NCI-H748 treated with DMSO at 0.1 percent for 48 hours (cell line): ENCODE results near the gene PTPRN2.
"Not testable (repeated sequence)": the region's sequence is repeated elsewhere in the genome, so short reads cannot be mapped to it uniquely, and the experiment has no call there.

Experiments
- DNase-seq: peaks from one replicate; lab custom pipeline; 2025; lab: John Stamatoyannopoulos, UW

Gene PTPRN2

DNA sequence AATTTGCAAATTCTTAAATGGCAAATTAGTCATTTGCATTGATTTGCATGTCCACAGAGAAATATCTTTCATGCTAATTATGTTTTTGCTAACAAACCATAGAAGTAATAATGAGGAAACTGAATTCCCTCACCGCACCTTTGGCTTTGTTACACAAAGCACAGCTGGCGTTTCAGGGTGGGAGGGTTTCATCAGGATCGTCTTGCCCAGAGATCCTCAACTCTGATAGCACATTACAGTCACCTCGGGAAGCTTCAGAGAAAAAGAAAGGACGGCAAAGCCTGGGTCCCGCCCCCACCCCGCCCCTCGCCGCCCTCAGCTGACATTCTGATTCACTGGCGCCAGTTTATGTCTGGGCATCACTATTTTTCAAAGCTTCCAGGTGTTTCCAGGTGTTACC is 119.4 kb downstream of the PTPRN2 start:
- no peak for DNase-seq

DNA sequence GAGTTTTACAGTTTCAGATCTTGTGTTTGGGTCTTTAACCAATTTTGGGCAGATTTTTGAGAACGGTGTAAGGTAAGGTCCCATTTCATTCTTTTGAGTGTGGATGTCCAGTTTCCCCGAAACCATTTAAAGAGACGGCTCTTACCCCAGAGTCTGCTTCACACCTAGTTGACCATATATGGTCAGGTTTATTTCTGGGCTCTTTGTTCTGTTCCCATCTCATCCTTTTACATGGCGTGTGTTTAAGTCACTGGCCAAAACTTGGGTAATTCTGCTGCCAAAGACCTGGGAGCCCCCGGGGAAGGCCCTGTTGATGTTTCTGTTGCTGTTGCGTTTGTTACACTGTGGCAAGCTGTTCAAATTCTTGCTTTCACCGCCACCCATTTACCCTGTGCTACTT is 120.1 kb downstream of the PTPRN2 start:
- DNase-seq = no peak

DNA sequence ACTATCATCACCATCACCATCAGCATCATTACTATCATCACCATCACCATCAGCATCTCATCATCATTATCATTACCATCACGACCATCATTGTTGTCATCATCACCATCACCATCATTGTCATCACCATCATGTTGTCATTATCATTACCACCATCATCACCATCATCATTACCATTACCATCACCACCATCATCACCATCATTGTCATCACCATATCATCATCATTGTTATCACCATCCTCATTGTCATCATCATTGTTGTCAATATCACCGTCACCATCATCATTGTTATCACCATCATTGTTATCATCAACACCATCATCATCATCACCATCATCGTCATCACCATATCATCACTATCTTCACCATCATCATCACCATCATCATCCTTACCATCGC is 124.3 kb downstream of the PTPRN2 start:
- DNase-seq = no peak

DNA sequence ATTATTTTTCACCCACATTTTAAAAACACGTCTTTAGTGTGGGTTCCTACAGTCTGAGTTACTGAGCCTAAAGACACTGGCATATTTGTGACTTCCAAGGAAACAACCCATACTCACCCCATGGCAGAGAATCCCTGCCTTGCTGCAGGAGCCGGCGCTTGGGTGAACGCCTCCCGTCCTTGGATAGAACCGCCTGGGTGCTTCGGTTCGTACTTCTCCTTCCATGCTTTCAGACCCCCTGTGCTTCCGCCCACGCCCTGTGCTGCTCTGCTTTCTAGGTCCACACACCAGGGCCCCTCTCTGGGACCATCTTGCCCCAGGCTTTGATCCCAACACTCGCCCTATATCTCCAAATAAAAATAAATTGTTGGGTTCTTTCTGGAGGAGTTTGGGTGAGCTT is 125.8 kb downstream of the PTPRN2 start:
- no peak for DNase-seq

DNA sequence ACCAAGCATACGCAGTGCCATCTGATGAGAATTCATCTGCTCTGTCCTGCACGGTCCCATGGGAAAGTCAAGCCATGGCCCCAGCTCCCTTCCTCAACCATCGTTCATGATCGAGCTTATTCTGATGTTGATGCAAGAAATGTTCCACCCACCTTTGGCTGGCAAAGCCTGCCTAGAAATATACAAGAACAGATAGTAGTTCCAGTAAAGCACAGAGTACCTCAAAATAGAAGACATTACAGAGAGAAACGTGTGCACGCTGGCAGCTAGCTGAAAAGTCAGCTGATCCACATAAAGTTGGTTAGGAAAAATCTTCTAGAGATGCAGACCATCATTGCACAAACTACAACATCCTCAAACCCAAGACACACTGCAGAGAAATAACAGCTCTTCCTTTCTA is 127.0 kb downstream of the PTPRN2 start:
- no peak for DNase-seq

DNA sequence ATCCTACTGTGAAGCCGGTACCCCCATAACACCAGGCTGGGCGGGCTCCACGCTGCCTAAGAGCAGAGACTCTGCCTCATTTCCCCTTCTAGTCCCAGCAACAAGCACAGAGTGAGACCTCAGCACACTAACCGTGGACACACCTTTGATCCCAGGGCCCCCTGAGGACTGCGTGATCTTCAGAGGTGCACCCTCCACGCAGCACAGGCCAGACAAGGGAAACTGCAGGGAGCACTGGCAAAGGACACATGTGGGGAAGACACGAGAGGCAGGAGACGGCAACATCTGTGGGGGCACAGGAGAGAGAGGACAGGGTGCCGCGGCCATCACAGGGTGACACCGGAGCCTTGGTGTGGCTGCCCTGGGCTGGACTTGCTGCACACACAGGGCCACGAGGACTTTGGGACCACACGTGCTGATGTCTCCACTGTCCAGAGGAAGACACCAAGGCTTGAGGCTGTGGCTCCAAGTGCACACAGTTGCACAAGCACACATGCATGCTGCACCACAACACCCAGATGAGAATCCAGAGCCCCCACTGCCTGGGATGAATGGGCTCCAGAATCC is 128.8 kb downstream of the PTPRN2 start:
- DNase-seq = no peak

DNA sequence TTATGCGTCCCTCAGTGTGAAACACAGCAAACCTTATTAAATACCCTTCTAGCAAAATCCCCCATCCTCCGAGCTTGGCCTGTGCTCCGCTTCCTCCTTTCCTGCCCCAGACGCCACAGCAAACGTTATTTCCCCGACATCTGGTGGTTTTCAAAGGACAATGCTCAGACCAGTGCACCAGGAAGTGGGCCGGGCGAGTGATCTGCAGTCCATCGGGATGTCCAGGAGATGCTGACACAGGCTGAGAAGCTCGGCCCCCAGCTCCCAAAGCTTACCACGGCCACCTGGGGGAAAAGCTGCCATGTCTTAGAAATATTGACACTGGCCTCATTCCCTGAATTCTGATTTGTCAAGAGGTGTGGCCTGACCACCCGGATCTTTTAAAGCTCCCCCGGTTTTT is 129.5 kb downstream of the PTPRN2 start:
- no peak for DNase-seq

DNA sequence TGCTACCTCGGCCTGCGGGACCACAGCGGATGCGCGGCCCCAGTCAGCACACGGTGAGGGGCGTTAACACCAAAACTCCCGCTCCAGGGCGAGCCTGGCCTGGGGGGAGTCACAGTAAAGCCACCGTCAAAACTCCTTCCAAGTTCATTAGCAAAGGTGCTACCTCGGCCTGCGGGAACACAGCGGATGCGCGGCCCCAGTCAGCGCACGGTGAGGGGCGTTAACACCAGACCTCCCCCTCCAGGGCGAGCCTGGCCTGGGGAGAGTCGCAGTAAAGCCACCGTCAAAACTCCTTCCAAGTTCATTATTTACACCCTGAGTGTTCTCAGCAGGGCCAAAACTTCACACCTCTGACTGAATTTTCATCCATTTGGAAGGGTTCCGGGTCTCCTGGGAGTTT is 130.0 kb downstream of the PTPRN2 start:
- not testable (repeated sequence) for DNase-seq

DNA sequence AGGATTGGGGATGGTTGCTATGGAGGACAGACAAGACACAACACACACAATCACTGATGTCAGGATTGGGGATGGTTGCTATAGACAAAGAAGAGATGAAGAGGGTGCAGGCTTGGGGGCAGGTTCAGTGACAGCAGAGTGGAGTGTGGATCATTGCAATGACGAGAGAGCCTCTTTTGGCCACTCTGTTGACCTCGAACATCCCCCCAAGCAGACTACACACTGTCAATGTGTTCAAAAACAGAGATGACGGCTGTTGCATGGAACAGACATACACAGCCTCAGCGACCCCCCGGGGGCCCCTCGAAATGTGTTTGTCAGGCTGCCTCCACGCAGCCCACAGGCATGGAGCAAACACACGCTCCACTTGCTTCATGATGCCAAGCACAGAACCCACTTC is 133.0 kb downstream of the PTPRN2 start:
- DNase-seq = no peak

DNA sequence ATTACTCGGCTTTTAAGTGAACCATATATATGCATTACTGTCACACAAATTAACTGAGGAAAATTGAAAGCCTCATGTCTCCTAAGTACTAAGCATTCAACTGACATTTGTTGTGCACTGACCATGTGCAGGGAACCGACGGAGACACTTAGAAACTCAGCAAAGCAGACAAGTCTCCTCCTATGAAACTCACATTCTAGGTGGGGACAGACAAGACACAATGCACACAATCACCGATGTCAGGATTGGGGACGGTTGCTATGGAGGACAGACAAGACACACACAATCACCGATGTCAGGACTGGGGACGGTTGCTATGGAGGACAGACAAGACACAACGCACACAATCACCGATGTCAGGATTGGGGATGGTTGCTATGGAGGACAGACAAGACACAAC is 134.0 kb downstream of the PTPRN2 start:
- DNase-seq = peak; percentile 11

DNA sequence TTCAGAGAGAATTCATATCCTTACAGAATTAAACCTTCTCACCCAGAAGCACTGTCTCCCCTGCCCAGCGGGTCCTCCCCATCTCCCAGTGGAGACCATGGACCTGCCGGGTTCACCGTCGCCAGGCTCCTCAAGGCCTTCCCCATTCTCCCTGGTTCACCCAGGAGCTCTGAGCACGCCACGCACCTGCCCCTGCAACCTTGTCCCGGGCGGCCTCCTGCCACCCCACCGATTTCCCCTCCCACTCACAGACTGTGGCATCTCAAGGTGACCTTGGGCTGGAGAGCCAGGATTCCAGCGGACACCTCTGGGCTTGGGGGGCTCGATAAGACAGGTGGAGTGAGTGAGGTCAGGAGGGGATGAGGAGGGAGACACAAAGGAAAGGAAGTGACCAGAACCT is 135.3 kb downstream of the PTPRN2 start:
- no peak for DNase-seq

DNA sequence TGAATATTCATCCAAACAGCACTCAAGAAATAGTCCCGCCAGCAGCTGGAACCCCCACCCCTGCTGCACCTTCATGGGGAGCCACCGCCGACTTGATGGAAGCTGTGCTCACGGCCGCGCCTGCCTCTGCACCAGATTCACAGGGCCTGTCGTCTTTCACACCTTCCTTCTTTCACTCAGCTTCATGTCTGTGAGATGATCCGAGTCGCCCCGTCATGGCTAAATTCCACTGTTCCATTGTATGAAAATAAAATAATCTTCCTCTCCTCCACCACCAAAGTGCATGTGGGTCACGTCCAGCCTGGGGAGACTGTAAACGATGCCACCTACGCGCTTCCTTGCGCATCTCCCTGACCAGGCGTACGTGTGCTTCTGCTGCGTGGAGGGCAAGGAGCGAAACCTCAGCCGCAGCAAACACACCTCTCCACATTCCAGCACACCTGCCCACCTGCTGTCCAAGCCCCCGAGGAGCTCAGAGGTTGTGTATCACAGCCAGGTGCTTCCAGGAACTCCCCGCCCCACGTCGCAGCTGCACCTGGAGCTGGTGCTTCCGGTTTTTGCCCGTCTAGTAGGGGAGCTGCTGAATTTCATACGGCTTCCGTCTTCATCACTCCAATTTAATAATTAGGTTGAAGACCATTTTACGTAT is 137.0 kb downstream of the PTPRN2 start:
- DNase-seq = peak; percentile 24

DNA sequence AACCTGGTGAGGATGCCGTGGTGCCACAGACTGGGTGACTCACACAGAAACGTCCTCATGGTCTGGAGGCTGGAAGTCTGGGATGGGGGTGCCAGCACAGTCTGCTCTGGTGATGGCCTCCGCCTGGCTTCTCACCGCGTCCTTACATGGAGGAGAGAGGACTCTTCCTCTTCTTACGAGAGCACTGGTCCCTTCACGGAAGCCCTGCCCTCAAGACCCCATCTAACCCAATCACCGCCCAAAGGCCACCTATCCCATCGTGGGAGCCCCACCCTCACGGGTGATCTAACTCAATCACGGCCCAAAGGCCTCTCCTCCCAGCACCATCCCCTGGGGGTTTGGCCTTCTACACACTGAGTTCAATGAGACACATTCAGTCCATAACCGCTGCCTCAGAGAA is 137.7 kb downstream of the PTPRN2 start:
- no peak for DNase-seq

DNA sequence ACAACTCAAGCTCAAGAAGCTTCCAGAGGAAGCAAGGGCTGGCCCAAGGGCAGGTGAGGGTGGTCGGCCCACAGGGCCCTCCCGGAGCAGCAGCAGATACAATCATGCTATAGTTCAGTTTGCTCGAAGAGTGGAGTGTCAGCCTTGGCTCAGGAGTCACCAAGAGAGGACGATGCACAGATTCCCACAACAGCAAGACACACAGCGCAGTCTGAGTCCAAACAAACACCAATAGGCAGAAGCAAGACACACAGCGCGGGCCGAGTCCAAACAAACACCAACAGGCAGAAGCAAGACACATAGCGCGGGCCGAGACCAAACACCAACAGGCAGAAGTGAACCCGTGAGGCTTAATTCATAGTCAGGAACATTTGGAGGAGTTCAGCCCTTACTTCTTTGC is 138.4 kb downstream of the PTPRN2 start:
- DNase-seq = no peak

DNA sequence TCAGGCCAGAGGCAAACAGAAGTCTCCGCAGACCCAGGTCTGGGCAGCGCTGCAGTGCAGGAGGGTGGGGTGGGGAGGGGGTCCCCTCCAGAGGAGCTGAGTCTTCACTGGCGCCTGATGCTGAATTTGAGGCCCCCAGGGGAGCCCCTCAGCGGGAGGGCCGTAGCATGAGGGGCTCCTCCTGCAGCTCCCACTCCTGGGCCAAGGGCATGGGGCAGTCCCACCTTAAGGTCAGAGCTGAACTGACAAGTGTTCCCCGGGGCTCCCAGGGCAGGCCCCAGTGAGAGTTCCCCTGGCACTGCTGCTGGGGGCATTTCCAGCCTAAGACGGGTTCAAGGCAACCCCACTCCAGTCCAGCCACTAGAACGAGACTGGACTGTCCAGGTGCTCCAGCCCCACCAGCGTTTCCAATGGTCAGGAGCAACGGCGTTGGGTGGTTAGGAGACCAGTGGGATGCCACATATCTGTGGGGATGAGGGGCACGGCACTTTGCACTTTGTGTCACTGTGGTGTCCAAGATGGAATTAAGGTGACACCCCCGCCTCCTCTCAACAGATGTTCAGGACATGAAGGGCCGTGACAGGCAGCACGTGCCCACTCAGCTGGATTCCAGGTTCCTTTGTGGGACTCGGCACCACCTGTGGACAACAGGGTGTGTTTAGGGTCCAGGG is 139.1 kb downstream of the PTPRN2 start:
- no peak for DNase-seq

DNA sequence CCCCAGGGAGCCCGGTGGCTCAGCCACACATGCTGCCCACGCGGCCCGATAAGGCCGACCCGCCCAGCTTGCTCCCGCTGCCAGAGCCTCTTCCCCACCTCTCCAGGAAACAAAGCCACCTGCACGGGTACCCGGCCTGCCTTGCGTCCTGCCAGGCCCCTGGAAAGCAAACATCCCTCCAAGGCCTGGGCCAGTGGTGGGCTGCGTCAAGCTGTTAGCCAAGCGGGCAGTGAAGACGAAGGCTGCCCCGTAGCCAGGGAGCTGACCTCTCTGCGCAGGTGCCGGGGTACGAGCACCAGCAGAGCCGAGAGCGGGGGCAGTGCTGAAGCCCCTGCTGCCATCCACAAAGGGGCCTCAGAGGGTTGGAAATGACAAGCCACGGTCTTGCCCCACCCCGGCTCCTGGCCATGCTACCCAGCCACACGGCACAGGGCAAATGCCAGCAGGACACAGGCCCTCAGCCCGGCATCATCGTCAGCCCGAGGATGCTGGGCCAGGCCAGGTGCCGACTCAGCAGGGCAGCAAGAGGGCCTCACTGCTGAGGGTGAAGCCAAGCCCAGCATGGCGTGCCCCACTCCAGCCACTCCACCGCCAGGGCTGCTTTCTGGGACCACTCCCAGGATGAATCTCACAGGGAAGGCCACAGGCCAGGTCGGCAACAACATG is 140.0 kb downstream of the PTPRN2 start:
- no peak for DNase-seq

DNA sequence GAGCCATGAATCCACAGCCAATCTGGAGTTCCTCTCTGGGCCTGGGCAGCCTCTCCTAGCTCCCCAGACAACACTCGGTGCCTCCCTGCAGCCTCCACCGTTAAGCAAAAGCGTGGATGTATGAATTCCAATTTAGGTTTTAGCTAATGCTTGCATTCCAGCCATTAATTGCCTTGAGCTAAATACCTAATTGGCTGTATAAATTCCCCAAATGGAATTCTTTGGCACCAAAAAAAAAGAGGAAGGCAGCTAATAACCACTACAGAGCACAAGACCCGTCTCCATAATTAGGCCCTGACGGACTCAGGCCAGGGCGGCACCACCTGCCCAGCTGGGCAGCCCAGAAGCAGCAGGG is 140.5 kb downstream of the PTPRN2 start:
- no peak for DNase-seq

DNA sequence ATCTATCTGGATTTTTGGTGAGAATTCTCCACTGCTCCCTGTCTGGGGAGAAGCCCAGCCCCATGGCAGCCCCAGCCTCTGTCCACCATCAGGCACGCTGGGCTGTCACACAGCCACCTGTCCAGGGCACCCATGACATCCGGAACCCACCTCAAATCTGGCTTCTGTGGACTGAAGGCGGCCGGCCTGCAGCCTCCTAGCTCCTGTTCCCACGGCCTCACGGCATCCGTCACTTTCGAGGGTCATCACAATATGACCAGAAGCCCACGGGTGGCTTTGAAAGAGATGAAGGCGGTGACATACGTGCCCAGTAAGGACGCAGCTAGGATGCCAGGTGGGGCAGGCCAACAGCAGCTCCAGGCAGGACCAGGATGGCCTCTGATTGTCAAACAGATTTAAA is 140.9 kb downstream of the PTPRN2 start:
- no peak for DNase-seq

DNA sequence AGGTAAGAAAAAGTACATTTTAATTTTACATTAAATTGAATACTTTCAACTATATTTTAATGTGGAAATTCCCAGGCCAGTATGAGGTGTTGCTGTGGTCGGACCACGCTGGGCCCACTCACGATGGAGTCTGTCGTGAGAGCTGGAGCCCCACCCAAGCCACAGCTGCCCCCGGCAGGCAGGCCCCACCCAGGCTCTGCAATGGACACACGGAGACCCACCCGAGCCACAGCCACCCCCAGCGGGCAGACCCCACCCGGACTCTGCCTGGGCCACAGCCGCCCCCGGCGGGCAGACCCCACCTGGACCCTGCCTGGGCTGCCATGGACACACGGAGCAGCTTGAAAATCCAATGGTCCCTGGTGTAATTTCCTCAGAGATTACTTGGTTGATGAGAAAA is 141.3 kb downstream of the PTPRN2 start:
- DNase-seq = no peak

DNA sequence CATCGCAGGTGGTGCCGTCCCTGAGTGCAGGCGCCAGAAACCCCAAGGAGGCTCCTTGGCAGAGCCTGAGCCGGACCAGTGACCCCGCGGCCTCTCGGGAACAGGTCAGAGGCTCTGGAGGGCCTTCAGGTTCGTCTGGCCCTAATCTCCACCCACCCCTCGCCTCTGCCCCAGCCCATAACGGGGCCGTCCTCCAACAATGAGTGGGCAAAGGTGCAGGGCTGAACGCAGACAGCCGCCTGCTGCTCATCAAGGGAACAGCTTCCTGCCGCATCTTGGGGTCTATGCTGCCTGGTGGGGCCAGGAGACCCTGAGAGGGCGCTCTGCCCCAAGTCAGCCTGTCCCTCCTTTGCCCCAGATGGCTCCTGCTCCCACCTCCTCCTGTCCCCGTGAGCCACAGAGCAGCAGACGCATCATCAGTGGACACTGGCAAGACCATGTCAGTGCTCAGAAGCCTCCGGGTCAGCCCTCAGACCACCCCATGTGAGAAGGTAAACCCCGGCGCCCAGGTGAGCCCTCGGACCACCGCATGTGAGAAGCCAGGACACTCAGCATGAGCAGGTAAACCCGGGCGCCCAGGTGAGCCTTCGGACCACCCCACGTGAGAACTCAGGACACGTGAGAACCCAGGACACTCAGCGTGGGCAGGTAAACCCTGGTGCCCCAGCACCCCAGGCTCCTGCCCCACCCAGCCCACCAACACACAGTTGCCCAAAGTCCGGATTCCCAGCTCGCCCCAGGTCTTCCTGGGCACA is 142.0 kb downstream of the PTPRN2 start:
- DNase-seq = no peak

DNA sequence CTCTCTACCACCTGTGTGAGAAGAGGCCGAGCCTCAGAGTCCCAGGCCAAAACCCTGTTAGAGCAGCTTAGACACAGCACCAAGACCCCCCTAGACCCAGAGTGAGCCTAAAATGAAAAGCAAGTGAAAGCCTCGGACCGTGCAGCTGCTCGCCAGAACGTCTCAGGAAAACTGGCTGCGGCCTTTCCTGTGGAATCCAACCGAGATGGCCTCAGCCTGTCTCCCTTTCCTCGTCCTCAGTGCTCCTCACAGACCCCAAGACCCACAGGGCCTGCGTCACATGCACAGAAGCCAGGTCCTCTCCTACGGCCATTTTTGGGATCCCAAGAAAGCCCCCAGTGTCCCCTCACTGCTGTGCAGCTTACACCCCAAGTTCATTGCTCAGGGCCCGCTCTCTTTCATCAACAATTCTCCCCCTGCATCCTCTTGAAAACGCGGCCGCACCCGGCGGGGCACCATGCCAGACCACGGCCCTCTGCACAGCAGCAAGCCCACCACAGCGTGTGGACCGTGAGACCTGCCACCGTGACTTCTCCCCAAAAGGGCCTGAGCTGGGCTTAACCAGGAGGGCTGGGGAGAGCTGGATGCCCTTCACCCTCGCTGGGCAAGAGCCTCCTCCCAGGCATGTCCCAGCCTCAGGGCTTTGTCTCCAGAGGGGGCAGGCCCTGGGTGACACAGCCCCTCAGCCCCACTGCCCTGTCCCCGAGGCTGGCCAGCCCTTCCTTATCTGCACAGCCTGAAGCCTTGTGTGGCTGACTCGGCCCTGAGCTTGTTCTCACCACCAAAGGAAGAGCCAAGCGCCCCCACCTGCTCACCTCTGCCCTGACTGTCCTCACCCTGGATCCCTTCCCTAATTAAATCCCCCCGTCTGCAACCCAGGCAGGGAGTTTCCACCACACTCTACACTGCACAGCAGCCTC is 142.9 kb downstream of the PTPRN2 start:
- no peak for DNase-seq
